ENCODE measurements around the gene HSPB1. TPM values are rescaled to one million over a fixed set of nuclear protein-coding genes. Genes with fewer than 3 reads are reported as not detected.

Gene HSPB1
- total and polyA plus RNA-seq, 2 of the 13 experiments (the other 11 are each of a cell fraction or from before 2014, with no cell fraction given), result 21.0 to 38.6 TPM

GRCh38 chr7:76310102-76310957 lies 7.9 kb downstream of the HSPB1 start:
- H4K20me1 ChIP-seq (ENCODE audit: insufficient read depth, low read length), result no peaks in the 10 kb centered on the region
- ChIA-PET CTCF (ENCODE audit: low intra/inter-chr PET ratio, low total read pairs) (interaction anchor here (6.3 kb wide), 1 partner anchor 17 kb away, joined by 179 read pairs; no protein-coding TSS in a partner anchor), POLR2A (no interaction called here)
- no peak overlapping the region for H3K9ac ChIP-seq (ENCODE audit: insufficient read depth, low read depth, low read length)
- H3K79me2 ChIP-seq (ENCODE audit: insufficient read depth, low read length), result no peaks in the 10 kb centered on the region
- ATAC-seq (peak; percentile 9; the same call in 1 of the 3 replicates), FAIRE-seq (no peak), DNase-seq (ENCODE audit: low spot score) (no peak)
- WGBS (ENCODE audit: low lambda C conversion rate), result 28% methylated on average over 15 of the region's 21 CpGs
- in situ Hi-C loops (cut with HindIII; ENCODE audit: extremely low pct_ligation_motif_present, low pct_unique_long_range_greater_than_20kb), result loop anchor here (5.0 kb wide), 1 partner anchor 138 kb away; no protein-coding TSS in a partner anchor
- no peaks in the 10 kb centered on the region for H3K9me3 ChIP-seq (ENCODE audit: low read length)
- H3K4me1 ChIP-seq (ENCODE audit: insufficient read depth, low read length), result peaks cover 49% of the 10 kb centered on the region
- no peaks in the 10 kb centered on the region for H3K36me3 ChIP-seq (replicated peaks in 1 of 2; ENCODE audit: control insufficient read depth in 1 of 2, insufficient read depth in 2 of 2, low read length in 2 of 2)
- H3K27ac ChIP-seq (ENCODE audit: extremely low read length, insufficient read depth, low read length), result no peak overlapping the region
- intact Hi-C loops (cut with micrococcal nuclease; ENCODE audit: unreplicated experiment), result no loop called here
- no TSS peak for BruUV-seq (replicated peaks)
- peak overlapping the region; percentile 73 for H3K4me2 ChIP-seq (ENCODE audit: low read depth, low read length)
- no peak overlapping the region for H2AFZ ChIP-seq (ENCODE audit: low read length)
- no peaks in the 10 kb centered on the region for H3K27me3 ChIP-seq (ENCODE audit: control insufficient read depth in 1 of 2, insufficient read depth in 2 of 2, low read length in 2 of 2)
- peak overlapping the region in 1 of 3 experiments; percentile 42; a peak in 1 of 6 replicates for H3K4me3 ChIP-seq (replicated peaks in 1 of 3; ENCODE audit: insufficient read depth in 1 of 3, low read depth in 2 of 3, low read length in 3 of 3)
- no peak for TF ChIP-seq NFYB (CRISPR knock-in tag; IDR thresholded peaks at IDR 0.05)
- no peak for TF ChIP-seq ZNF3 (CRISPR knock-in tag; IDR thresholded peaks at IDR 0.05)
- TF ChIP-seq, protein P1, sequence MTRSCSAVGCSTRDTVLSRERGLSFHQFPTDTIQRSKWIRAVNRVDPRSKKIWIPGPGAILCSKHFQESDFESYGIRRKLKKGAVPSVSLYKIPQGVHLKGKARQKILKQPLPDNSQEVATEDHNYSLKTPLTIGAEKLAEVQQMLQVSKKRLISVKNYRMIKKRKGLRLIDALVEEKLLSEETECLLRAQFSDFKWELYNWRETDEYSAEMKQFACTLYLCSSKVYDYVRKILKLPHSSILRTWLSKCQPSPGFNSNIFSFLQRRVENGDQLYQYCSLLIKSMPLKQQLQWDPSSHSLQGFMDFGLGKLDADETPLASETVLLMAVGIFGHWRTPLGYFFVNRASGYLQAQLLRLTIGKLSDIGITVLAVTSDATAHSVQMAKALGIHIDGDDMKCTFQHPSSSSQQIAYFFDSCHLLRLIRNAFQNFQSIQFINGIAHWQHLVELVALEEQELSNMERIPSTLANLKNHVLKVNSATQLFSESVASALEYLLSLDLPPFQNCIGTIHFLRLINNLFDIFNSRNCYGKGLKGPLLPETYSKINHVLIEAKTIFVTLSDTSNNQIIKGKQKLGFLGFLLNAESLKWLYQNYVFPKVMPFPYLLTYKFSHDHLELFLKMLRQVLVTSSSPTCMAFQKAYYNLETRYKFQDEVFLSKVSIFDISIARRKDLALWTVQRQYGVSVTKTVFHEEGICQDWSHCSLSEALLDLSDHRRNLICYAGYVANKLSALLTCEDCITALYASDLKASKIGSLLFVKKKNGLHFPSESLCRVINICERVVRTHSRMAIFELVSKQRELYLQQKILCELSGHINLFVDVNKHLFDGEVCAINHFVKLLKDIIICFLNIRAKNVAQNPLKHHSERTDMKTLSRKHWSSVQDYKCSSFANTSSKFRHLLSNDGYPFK (CRISPR knock-in tag; IDR thresholded peaks at IDR 0.05; ENCODE audit: borderline replicate concordance), result peak; percentile 92
- no peak for TF ChIP-seq NFKBIZ (CRISPR knock-in tag; IDR thresholded peaks at IDR 0.05)
- no peak for TF ChIP-seq ZNF558 (CRISPR knock-in tag; IDR thresholded peaks at IDR 0.05; ENCODE audit: borderline replicate concordance)
- TF ChIP-seq ZNF816 (CRISPR knock-in tag; IDR thresholded peaks at IDR 0.05; ENCODE audit: borderline replicate concordance), result no peak
- no peak for TF ChIP-seq ZBTB20 (CRISPR knock-in tag; IDR thresholded peaks at IDR 0.05; ENCODE audit: borderline replicate concordance, low read depth)
- TF ChIP-seq, protein P2, sequence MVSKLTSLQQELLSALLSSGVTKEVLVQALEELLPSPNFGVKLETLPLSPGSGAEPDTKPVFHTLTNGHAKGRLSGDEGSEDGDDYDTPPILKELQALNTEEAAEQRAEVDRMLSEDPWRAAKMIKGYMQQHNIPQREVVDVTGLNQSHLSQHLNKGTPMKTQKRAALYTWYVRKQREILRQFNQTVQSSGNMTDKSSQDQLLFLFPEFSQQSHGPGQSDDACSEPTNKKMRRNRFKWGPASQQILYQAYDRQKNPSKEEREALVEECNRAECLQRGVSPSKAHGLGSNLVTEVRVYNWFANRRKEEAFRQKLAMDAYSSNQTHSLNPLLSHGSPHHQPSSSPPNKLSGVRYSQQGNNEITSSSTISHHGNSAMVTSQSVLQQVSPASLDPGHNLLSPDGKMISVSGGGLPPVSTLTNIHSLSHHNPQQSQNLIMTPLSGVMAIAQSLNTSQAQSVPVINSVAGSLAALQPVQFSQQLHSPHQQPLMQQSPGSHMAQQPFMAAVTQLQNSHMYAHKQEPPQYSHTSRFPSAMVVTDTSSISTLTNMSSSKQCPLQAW (CRISPR knock-in tag; IDR thresholded peaks at IDR 0.05), result no peak
- 0 out of 2 replicates have a peak, but pooled peaks have one; percentile 19 for TF ChIP-seq SP5 (CRISPR knock-in tag; IDR thresholded peaks at IDR 0.05; ENCODE audit: borderline replicate concordance, low read depth)
- TF ChIP-seq, protein P3, sequence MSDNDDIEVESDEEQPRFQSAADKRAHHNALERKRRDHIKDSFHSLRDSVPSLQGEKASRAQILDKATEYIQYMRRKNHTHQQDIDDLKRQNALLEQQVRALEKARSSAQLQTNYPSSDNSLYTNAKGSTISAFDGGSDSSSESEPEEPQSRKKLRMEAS (IDR thresholded peaks at IDR 0.05), result peak; percentile 44; the same call in 1 of the 2 replicates
- TF ChIP-seq ZNF616 (CRISPR knock-in tag; IDR thresholded peaks at IDR 0.05; ENCODE audit: low read depth), result no peak
- TF ChIP-seq AFF4 (CRISPR knock-in tag; IDR thresholded peaks at IDR 0.05), result no peak
- TF ChIP-seq ZFP41 (CRISPR knock-in tag; IDR thresholded peaks at IDR 0.05; ENCODE audit: borderline replicate concordance), result no peak
- no peak for TF ChIP-seq ELF3 (CRISPR knock-in tag; IDR thresholded peaks at IDR 0.05)

Data from HepG2 (cell line).